GM19395 (cell line): ENCODE measurements around the gene NKX6-1.

ENCODE experiments used
- ATAC-seq: cut with Tn5 transposase; IDR thresholded peaks from one replicate; pipeline ENCODE4 v1.9.1; 2021; ENCODE audit warnings: mild to moderate bottlenecking, moderate library complexity; ENCODE audit not compliant: unreplicated experiment

NKX6-1 gene

DNA sequence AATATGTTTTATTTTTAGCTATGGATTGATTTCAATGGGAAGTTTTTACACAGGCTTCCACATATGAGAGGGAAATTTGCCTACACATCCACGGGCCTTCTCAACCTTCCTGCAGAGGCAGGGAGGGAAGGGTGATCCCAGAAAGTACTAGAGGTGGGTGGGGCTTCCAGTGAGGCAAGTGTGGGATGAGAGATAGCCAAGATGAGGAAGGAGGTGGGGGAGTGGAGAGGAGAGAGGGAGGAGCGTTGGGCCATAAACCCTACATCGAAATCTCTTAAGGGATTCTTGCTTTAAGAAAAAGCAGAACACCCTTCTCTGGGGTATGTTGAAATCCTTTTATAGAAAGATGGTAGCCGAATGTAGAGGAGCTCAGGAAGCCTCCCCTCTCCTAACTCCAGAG, 19.0 kb downstream of the NKX6-1 start:
- ATAC-seq = no peak

DNA sequence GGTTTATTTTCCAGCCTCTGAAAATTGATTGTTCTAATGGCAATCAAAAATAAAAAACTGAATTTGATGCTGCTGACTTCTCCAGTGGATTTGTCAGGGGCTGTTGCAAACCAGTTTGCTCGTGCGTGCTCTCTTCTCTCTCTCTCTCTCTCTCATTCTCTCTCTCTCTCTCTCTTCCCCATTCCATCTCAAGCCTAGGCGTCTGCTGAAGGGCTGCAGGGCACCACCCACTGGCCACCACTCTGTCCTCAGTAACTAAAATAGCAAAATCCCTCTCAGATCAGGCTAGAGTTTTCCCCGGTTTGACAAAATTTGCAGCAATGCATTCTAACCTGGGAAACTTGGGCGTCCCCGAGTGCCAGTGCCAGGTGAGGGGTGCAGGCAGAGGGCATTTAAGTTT, 19.4 kb downstream of the NKX6-1 start:
- ATAC-seq = no peak

DNA sequence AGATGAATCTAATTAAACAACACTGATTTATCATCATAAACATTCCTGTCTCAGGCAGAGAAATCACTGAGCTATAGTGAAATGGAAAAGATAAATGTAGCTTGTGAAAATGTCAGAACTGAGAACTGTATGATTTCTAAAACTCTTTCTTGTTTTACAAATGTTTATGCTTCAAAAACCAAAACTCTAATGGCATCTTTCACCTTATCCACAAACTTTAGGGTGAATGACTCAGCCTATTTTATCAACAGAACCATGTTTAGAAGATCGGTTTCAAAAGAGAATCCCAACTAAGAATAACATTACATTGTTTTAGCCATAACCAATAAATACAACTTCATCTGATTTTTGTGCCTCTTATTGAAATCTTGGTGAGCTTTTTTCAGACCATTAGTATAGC, 21.4 kb downstream of the NKX6-1 start:
- ATAC-seq = no peak

DNA sequence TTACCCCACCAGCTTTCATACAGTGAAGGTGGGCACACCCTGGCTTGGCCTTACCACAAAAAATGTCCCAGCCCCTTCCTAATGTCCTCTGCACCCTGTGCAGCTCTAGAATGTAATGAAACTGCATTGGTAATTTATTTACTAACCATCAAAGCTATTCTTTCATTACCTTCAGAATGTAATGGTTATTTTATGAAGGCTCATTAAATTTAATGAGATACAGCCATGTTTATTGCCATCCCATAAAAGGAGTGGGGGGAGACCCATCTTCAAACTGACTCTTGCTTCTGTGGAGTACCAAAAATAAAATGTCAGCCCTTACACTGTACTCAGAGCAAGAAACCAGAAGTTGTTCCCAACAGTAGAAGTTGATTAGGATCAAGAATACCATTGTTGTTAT, 25.0 kb downstream of the NKX6-1 start:
- no peak for ATAC-seq

GRCh38 chr4:84472154-84472553, 26.9 kb downstream of the NKX6-1 start:
- no peak for ATAC-seq

DNA sequence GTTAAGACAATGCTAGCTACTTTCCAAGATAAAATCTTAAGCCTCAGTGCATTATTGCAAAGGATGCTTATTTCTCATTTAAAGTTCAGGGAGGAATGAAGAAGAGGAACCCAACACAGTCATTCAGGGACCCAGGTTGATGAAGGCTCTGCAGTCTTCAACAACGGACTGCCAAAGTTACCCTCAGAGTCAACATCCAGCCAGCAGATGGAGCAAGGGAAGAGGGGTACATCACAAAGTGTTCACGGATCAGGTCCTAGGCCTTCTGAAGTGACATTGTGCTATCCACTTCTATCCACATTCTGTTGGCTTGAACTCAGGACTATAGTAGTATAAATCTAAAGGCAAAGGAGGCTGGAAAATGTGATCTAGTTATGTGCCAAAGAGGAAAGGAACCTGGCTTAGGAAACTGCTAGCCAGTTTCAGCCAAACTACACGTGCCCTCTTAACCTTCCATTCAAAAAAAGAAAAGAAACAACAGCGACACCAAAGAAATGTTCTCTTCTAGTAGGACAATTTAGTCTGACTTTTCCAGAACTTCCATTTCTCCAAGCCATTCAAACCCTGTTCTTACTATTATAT, 28.8 kb downstream of the NKX6-1 start:
- no peak for ATAC-seq

DNA sequence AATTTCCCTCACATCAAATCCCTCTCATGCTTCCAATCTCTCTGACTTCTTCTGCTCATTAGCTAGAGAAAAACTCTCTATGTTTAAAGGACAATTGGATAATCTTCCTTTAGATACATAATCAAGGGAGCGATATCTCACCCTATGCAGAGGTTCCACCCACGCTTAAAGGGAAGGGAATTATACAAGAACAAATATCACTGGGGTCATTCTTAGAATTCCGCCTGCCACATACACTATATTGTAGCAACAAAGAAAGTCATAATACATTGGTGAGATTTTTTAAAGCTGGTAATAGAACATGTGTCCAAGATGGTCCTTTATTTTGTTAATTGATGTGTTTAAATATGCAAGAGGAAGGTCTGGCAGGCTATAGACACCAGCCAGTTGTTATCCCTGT, 31.5 kb downstream of the NKX6-1 start:
- ATAC-seq = no peak

GRCh38 chr4:84459783-84460182, 39.3 kb downstream of the NKX6-1 start:
- ATAC-seq = no peak

GRCh38 chr4:84456157-84456556, 42.9 kb downstream of the NKX6-1 start:
- no peak for ATAC-seq

- ATAC-seq = no peak
Observed at GRCh38 chr4:84455697-84456096, 43.4 kb downstream of the NKX6-1 start.

DNA sequence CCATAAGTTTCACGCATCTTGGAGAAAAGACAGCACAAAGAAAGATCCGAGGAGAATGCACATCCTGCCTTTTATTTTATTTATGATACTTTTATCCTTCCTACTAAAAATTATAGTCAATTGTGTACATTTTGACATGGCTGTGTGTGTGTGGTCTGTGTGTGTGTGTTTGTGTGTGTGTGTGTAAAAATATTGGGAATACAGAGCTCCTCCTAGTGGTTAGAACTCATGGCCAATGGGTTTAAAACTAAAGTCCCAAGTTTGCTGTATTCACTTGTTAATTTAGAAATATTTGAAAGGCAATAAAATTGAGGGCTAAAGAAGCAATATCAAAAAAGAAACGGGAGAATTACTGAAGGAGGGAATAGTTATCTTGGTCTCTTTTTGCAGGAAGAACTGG, 47.5 kb downstream of the NKX6-1 start:
- no peak for ATAC-seq

DNA sequence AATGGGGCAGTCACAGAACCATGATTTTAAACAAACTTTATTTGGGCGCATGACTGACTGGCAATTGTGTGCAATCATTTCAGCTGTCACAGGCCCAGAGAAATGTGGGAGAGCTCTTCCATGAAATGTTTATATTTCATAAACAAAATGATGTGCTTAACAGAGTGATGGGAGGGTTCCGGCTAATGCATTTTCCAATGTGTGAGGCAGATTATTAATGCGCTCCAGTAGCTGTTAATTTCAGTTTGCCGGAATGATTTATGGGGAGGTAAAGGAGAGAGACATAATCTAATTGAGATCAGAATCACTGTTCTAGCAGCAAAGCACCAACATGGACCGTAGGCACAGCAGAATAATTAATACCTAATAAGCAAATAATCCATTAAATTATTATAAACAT, 55.6 kb downstream of the NKX6-1 start:
- ATAC-seq = no peak

DNA sequence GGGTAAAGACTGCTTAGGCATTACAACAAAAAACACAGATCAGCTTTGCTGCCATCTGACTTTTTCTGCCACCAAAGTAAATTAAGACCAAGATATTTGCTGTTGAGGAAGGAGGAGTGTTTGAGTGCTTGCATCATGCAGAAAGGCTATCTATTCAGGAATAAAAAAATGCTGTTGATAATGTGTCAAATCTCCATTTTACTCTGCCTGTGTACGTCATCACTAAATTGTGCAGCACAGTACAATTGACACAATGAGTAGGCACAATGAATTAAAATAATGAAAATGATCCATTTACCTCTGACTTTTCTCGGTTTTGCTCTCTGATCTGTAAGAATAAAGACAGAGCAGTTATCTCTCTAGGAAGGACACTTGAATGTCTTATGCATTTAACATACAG, 56.3 kb downstream of the NKX6-1 start:
- ATAC-seq = no peak
